Mucosa of descending colon (tissue), 3 donors: ENCODE measurements around the gene ZNF22. TPM values are rescaled to one million over a fixed set of nuclear protein-coding genes. Genes with fewer than 3 reads are reported as not detected.

ENCODE experiments used
- ATAC-seq: fragments of 200-7000 bp; cut with Tn5 transposase; one replicate; pipeline ENCODE4 v1.9.1; 2020; ENCODE audit warnings: mild to moderate bottlenecking, moderate library complexity
- DNase-seq, 3 donors: peaks; one replicate each; pipeline ENCODE4 v3.0.0-alpha.2; 2020
- H3K36me3 ChIP-seq: fragments of 200-600 bp; one replicate; pipeline ENCODE4 v1.8.0; 2021; ENCODE audit warnings: low read depth, mild to moderate bottlenecking
- H3K4me1 ChIP-seq: fragments of 200-600 bp; one replicate; pipeline ENCODE4 v1.8.0; 2021; ENCODE audit warnings: low read depth, mild to moderate bottlenecking
- H3K4me3 ChIP-seq: fragments of 200-600 bp; one replicate; pipeline ENCODE4 v1.8.0; 2021; ENCODE audit warnings: mild to moderate bottlenecking
- H3K9me3 ChIP-seq: fragments of 200-600 bp; one replicate; pipeline ENCODE4 v1.8.0; 2021; ENCODE audit warnings: mild to moderate bottlenecking
- intact Hi-C, 2 donors: fragments of 100-400 bp; cut with DNase I in 1 of 2; cut with micrococcal nuclease in 1 of 2; formaldehyde crosslinking; loops; one replicate each; pipeline versions ENCODE4 v1.11.0 to v1.11.1; 2022; cut with DNase I, micrococcal nuclease
- total RNA-seq, 3 donors: library from RNA; stranded (reverse); fragmentation: NEBNext Ultra II Directional in 2 of 3; extraction: Animal tissue kit (Norgen Biotek cat#: 25700) in 2 of 3; gene quantifications; one replicate each; pipeline versions ENCODE4 v1.2.1 to v1.2.4, GENCODE V29; 2021 to 2023
- TF ChIP-seq, protein P1 (sequence below): fragments of 200-600 bp; IDR thresholded peaks from one replicate; pipeline ENCODE4 v1.8.0; 2022; ENCODE audit warnings: antibody characterized with exemption, mild to moderate bottlenecking
- donor health status: DM: no; HTN: no; CAD: no; lungs with moderate emphysema.
- donor health status: DM: no; HTN: no; CAD: no.
- donor health status: DM: no; HTN: yes; CAD: no.

Gene ZNF22
- total RNA-seq, 3 donors from 2014 or later: 14.6 to 17.7 (median 15.5) TPM

DNA sequence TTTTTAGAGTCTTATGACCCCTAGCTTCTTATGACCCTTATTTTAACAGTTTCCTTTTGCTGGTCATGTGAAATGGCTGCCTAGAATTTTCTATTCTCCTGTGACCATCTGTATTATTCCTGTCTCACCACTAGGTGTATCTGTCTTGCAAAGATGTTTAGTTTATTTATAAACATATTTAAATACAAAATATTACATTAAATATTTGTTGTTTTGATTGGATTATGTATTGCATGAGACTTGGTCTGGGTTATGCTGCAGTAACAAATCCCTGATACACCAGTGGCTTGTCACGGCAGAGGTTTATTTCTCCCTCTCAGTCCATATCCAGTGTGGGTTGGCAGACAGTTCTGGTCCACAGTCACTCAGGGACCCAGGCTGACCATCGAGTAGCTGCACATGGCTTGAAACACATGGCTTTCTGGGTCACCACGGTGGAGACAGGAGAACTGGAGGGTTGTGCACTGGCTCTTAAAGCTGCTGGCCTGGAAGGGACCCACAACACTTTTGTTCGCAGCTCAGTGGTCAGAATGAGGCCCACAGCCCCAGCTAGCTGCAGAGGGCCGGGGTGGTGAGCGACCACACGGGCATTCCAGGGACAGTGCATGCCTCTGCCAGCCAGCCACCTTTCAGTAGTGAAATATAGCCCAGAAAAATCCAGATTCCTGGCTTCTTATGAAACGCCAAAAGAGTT is 33.8 kb upstream of the ZNF22 start:
- no peak for DNase-seq

DNA sequence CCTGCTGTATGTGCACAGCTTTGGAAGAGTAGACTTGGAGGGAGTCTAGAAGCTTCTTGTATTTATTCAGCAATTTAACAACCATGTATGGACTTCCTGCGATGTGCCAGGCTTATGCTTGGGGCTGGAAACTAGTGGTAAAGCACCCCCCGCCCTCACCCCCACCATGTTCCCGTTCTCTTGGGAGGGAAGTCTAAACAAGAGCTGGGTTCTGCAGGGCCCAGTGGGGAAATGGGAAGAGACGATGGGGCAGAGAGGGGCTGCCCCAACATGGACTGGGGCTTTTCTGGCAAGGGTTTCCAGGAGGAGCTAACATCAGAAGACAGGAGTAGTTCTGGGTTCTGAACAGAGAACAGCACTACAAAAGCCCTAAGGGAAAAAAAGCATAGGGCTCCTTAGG is 33.1 kb upstream of the ZNF22 start:
- H3K36me3 ChIP-seq: no peaks in the 10 kb centered on the region
- H3K4me1 ChIP-seq: peaks cover 14% of the 10 kb centered on the region
- TF ChIP-seq, protein P1, sequence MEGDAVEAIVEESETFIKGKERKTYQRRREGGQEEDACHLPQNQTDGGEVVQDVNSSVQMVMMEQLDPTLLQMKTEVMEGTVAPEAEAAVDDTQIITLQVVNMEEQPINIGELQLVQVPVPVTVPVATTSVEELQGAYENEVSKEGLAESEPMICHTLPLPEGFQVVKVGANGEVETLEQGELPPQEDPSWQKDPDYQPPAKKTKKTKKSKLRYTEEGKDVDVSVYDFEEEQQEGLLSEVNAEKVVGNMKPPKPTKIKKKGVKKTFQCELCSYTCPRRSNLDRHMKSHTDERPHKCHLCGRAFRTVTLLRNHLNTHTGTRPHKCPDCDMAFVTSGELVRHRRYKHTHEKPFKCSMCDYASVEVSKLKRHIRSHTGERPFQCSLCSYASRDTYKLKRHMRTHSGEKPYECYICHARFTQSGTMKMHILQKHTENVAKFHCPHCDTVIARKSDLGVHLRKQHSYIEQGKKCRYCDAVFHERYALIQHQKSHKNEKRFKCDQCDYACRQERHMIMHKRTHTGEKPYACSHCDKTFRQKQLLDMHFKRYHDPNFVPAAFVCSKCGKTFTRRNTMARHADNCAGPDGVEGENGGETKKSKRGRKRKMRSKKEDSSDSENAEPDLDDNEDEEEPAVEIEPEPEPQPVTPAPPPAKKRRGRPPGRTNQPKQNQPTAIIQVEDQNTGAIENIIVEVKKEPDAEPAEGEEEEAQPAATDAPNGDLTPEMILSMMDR: no peak
- intact Hi-C loops: no loop called here
- DNase-seq (no peak), ATAC-seq (no peak)
- H3K4me3 ChIP-seq: no peak overlapping the region
- no peaks in the 10 kb centered on the region for H3K9me3 ChIP-seq

More for the DNA sequence above, 33.8 kb upstream of the ZNF22 start:
- no peak for ATAC-seq
- no peaks in the 10 kb centered on the region for H3K36me3 ChIP-seq
- H3K9me3 ChIP-seq: no peaks in the 10 kb centered on the region
- intact Hi-C loops: no loop called here
- TF ChIP-seq, protein P1: no peak
- peaks cover 14% of the 10 kb centered on the region for H3K4me1 ChIP-seq
- H3K4me3 ChIP-seq: no peak overlapping the region

DNA sequence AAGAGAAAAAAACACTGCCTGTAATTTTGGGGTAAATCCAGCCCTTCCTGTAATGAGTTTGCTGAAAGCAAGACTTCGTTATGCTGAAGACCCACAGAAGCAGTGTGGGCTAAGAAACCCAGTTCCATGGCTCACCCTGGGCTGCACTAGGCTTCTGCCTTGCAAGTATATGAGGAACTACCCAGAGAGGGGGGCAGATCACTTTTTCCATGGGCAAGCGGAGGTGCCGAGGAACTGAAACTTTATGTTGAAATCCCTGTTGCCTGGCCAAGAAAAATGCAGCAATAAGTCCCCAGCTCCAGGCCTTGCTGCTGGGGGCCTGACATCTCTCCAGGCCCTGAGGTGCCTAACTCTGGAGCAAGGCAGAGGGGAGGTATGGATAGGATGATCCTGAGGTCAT is 32.6 kb upstream of the ZNF22 start:
- TF ChIP-seq, protein P1: no peak
- DNase-seq: no peak
- intact Hi-C loops: no loop called here
- peak; percentile 29 for ATAC-seq
- H3K9me3 ChIP-seq: no peaks in the 10 kb centered on the region
- H3K36me3 ChIP-seq: no peaks in the 10 kb centered on the region
- H3K4me1 ChIP-seq: peaks cover 14% of the 10 kb centered on the region
- no peak overlapping the region for H3K4me3 ChIP-seq

DNA sequence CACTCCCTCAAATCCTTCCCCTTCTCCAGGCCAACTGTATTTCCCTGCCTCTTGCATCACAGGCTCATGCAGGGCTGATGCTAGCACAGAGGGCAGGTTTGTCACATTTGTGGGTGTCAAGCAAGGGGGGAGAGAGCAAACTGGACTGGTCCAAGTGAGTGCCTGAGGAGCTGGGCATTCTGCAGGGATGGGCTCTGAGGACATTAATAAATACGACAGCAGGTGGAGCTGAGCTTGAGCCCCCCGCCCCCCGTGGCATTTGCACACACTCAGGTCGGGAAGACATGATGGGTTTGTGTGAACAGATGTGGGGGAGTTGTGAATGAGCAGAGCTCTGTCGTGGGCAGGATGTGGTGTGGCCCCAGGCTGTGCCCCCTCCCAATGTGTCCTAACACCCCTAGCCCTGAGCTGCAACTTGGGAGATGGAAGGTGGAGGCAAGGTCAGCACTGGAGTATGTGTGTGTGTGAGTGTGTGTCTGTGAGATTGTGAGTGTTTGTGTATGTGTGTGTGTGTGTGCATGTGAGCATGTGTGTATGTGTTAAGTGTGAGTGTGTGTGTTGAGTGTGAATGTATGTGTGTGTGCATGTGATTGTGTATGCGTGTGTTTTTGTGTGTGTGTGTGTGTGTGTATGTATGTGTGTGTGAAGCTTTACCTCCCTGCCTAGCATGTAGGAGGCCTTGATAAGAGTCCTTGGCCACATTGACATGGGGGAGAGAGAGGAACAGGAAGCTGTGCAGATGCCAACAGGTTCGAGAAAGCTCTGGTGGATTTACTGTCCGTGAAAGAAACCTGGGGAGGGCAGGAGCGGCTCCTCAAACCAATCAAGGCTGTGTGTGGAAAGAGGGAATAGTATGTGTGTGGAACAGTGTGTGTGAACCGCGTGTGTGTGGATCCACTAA is 32.0 kb upstream of the ZNF22 start:
- no peaks in the 10 kb centered on the region for H3K9me3 ChIP-seq
- H3K36me3 ChIP-seq: no peaks in the 10 kb centered on the region
- intact Hi-C loops: no loop called here
- DNase-seq (no peak), ATAC-seq (peak; percentile 20)
- H3K4me3 ChIP-seq: no peak overlapping the region
- TF ChIP-seq, protein P1: no peak
- peaks cover 18% of the 10 kb centered on the region for H3K4me1 ChIP-seq

DNA sequence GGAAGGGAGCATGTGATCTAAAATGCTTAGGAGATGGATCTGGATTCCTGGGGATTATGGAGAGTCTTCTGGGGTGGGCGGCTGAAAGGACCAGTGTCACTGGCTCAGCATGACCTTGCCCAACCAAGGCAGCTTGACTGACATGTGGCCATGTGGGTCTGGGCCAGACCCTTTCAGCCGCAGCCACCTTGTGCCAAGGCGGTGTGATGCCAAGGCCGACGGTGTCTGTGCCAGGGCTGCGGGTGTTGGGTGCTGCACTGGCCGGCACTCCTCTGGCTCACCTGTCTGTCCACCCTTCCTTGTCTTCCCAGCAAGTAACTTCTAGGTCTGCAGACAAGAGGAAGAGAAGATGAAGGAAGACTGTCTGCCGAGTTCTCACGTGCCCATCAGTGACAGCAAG is 30.9 kb upstream of the ZNF22 start:
- intact Hi-C loops: no loop called here
- DNase-seq: no peak
- Histone ChIP-seq H3K4me1 (peaks cover 12% of the 10 kb centered on the region), H3K36me3 (no peaks in the 10 kb centered on the region), H3K9me3 (no peaks in the 10 kb centered on the region), H3K4me3 (no peak overlapping the region)
- no peak for ATAC-seq
- TF ChIP-seq, protein P1: no peak
